ENCODE data around the gene SLC7A4.
A peak's percentile ranks its signal among the peaks of the same experiment; 100 is the strongest.
"Not testable (repeated sequence)": the region's sequence is repeated elsewhere in the genome, so short reads cannot be mapped to it uniquely, and the experiment has no call there.

Gene SLC7A4

DNA sequence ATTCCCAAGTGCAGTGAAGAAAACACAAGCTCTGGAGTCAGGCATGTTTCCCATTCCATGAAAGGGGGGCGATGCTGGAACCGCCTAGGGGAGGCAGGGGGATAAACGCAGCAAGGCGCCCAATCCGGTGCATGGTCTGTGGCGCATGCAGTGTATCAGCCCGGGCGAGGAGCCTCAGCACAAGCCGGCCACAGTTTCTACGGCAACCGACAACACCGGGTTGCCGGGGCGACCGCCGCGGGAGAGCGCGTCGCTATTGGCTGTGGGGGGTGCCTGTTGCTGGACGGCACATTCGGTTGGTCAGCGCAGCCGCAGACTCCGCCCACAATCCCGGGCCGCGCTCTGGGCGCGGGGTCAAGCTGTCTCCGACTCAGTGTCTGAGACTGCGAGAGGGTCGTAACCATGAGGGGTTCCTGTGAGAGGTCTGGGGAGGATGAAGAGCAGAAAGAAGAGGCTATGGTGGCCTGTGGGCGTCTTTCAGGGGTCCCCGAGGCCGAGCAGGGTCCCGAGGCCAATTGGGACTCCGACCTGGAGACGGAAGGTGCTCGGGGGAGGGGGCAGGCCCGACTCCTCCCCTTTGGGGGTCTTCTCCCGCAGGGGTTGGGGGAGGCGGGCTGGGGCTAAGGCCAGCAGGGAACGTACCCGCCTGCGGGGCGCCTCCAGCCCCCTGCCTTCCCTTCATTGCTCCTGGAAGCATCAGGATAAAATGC lies 13.4 kb upstream of the SLC7A4 start, which contains the start of gene LRRC74B:
LRRC74B (plus strand) TSS at position 362 of the 710 bp plus-strand sequence; CDS start at position 403, 41 bp downstream.
- H3K9me3 ChIP-seq (ENCODE audit: low read length) = no peaks in the 10 kb centered on the region
- H3K27ac ChIP-seq (ENCODE audit: low read depth, low read length) = no peak within 1 kb of the TSS
- no peaks in the 10 kb centered on the region for H3K36me3 ChIP-seq (ENCODE audit: insufficient read depth, low read length)
- H3K4me3 ChIP-seq (ENCODE audit: low read depth in 1 of 2, low read length in 2 of 2) = peak within 1 kb of the TSS; percentile 60 to 66
- no peaks in the 10 kb centered on the region for H3K27me3 ChIP-seq (ENCODE audit: control insufficient read depth in 1 of 2, insufficient read depth in 2 of 2, low read length in 2 of 2)
- no peak within 1 kb of the TSS for H3K9ac ChIP-seq (ENCODE audit: low read length)
- H3K4me1 ChIP-seq (ENCODE audit: insufficient read depth, low read length) = peaks cover 8% of the 10 kb centered on the region

DNA sequence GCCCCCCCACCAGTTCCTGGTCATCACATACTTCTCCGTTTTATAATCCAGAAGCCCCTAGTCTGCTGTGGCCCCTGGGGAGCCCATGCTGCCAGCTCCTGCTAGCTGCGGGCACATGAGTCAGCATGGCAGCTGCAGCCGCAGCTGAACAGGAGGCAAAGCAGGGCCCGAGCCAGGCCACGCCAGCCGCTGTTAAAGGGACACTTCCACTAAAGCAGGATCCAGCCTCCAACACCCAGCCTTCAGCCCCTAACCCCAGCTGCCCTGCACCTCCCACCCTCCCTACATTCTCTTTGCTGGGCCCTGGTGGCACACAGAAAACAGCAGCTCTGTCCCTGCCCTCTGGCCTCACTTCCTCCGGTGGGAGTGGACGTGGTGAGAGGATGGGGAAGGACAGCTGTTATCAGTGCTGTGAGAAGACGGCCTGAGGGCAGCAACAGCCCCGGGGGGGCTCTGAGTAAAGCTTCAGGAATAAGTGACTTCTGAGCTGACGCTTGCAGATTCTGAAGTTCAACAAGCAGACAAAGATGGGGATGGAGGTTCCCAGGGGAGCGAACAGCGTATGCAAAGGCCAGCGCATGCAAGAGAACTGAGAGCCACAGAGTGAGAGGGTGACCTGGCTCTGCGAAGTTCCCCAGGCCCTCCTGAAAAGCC lies 12.7 kb upstream of the SLC7A4 start:
- no peaks in the 10 kb centered on the region for H3K9me3 ChIP-seq (ENCODE audit: low read length)
- H3K9ac ChIP-seq (ENCODE audit: low read length) = no peak overlapping the region
- no peaks in the 10 kb centered on the region for H3K36me3 ChIP-seq (ENCODE audit: insufficient read depth, low read length)
- H3K4me3 ChIP-seq (ENCODE audit: low read depth in 1 of 2, low read length in 2 of 2) = peak overlapping the region in 1 of 2 donors; percentile 66
- H3K27ac ChIP-seq (ENCODE audit: low read depth, low read length) = no peak overlapping the region
- no peaks in the 10 kb centered on the region for H3K27me3 ChIP-seq (ENCODE audit: control insufficient read depth in 1 of 2, insufficient read depth in 2 of 2, low read length in 2 of 2)
- H3K4me1 ChIP-seq (ENCODE audit: insufficient read depth, low read length) = peaks cover 8% of the 10 kb centered on the region

- Histone ChIP-seq H3K4me3 (ENCODE audit: low read depth in 1 of 2, low read length in 2 of 2) (no peak overlapping the region), H3K4me1 (ENCODE audit: insufficient read depth, low read length) (peaks cover 8% of the 10 kb centered on the region), H3K27ac (ENCODE audit: low read depth, low read length) (no peak overlapping the region), H3K27me3 (ENCODE audit: control insufficient read depth in 1 of 2, insufficient read depth in 2 of 2, low read length in 2 of 2) (no peaks in the 10 kb centered on the region), H3K9me3 (ENCODE audit: low read length) (no peaks in the 10 kb centered on the region), H3K36me3 (ENCODE audit: insufficient read depth, low read length) (no peaks in the 10 kb centered on the region), H3K9ac (ENCODE audit: low read length) (no peak overlapping the region)
These were observed 11.6 kb upstream of the SLC7A4 start for GRCh38 chr22:21043860-21044535.

DNA sequence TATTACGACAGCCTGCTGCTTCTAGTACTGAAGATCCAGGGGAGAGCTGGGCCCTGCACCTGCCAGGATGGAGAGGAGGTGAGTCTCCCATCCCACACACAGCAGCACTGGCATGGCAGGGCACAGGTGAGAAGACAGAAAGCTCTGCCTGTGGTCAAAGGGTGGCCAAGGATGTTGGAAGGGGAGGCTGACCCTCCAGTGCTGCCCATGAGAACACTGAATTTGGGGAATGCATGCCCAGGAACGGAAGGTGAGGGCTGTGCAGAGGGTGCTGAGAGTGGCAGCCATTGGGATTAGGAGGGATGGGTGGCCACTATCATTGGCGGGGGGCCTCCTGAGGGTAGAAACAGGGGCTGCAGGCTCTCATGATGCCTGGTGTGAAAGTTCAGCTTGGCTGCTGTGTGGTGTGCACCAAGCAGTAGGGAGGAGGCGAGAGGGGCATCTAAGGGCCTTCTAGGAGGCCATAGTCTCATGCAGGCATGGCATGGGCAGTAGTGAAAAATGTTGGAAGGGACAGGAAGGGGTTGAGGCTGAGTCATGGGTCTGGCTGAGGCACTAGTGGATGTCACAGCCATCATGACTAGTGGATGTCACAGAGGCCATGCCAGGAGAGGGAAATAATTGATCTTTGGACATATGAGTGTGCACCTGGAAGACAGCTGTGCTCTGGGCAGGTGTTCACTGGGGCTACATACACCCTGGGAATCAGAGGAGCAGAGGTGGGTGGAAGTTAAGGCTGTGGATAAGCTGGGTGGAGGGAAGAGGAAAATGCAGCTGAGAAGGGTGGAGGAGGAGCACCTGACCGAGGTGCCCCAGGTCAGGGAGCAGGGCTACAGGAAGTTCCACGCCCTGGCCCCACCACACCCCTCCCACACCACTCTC lies 10.9 kb upstream of the SLC7A4 start:
- H3K4me3 ChIP-seq (ENCODE audit: low read depth in 1 of 2, low read length in 2 of 2) = no peak overlapping the region
- no peaks in the 10 kb centered on the region for H3K36me3 ChIP-seq (ENCODE audit: insufficient read depth, low read length)
- H3K4me1 ChIP-seq (ENCODE audit: insufficient read depth, low read length) = peaks cover 8% of the 10 kb centered on the region
- H3K9me3 ChIP-seq (ENCODE audit: low read length) = no peaks in the 10 kb centered on the region
- no peak overlapping the region for H3K27ac ChIP-seq (ENCODE audit: low read depth, low read length)
- H3K9ac ChIP-seq (ENCODE audit: low read length) = no peak overlapping the region
- no peaks in the 10 kb centered on the region for H3K27me3 ChIP-seq (ENCODE audit: control insufficient read depth in 1 of 2, insufficient read depth in 2 of 2, low read length in 2 of 2)

DNA sequence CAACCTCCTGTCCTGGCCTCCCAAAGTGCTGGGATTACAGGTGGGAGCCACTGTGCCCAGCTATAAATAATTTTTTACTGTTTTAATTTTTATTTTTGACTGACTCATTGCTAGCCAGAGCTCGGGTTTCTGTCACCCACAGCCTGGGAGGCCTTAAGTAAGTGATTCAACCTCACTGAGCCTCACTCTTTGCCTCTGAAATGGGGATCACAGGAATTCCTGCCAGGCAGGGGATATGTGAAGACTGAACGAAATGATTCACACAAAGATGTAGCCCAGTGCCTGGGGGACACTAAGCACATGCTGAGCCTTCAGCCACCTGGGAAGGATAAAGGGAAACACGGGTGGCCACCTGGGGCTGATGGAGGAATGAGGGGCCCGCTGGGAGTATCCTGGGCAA lies 9.6 kb upstream of the SLC7A4 start:
- no peaks in the 10 kb centered on the region for H3K27me3 ChIP-seq (ENCODE audit: control insufficient read depth in 1 of 2, insufficient read depth in 2 of 2, low read length in 2 of 2)
- H3K27ac ChIP-seq (ENCODE audit: low read depth, low read length) = no peak overlapping the region
- no peaks in the 10 kb centered on the region for H3K36me3 ChIP-seq (ENCODE audit: insufficient read depth, low read length)
- no peak overlapping the region for H3K9ac ChIP-seq (ENCODE audit: low read length)
- H3K4me3 ChIP-seq (ENCODE audit: low read depth in 1 of 2, low read length in 2 of 2) = no peak overlapping the region
- H3K4me1 ChIP-seq (ENCODE audit: insufficient read depth, low read length) = peaks cover 8% of the 10 kb centered on the region
- H3K9me3 ChIP-seq (ENCODE audit: low read length) = no peaks in the 10 kb centered on the region

GRCh38 chr22:21039158-21039557 lies 6.8 kb upstream of the SLC7A4 start:
- not testable (repeated sequence) for H3K36me3 ChIP-seq (ENCODE audit: insufficient read depth, low read length); H3K9ac ChIP-seq (ENCODE audit: low read length); H3K4me3 ChIP-seq (ENCODE audit: low read depth in 1 of 2, low read length in 2 of 2); H3K9me3 ChIP-seq (ENCODE audit: low read length); H3K27me3 ChIP-seq (ENCODE audit: control insufficient read depth in 1 of 2, insufficient read depth in 2 of 2, low read length in 2 of 2); H3K4me1 ChIP-seq (ENCODE audit: insufficient read depth, low read length); H3K27ac ChIP-seq (ENCODE audit: low read depth, low read length)

GRCh38 chr22:21038405-21038804 lies 6.0 kb upstream of the SLC7A4 start:
- Histone ChIP-seq H3K27me3 (ENCODE audit: control insufficient read depth in 1 of 2, insufficient read depth in 2 of 2, low read length in 2 of 2) (no peaks in the 10 kb centered on the region), H3K36me3 (ENCODE audit: insufficient read depth, low read length) (no peaks in the 10 kb centered on the region), H3K9me3 (ENCODE audit: low read length) (no peaks in the 10 kb centered on the region), H3K4me3 (ENCODE audit: low read depth in 1 of 2, low read length in 2 of 2) (no peak overlapping the region), H3K9ac (ENCODE audit: low read length) (no peak overlapping the region), H3K4me1 (ENCODE audit: insufficient read depth, low read length) (no peaks in the 10 kb centered on the region), H3K27ac (ENCODE audit: low read depth, low read length) (no peak overlapping the region)

GRCh38 chr22:21034989-21035388 lies 2.6 kb upstream of the SLC7A4 start:
- Histone ChIP-seq H3K4me3 (ENCODE audit: low read depth in 1 of 2, low read length in 2 of 2) (no peak overlapping the region), H3K36me3 (ENCODE audit: insufficient read depth, low read length) (no peaks in the 10 kb centered on the region), H3K9ac (ENCODE audit: low read length) (no peak overlapping the region), H3K27ac (ENCODE audit: low read depth, low read length) (no peak overlapping the region), H3K4me1 (ENCODE audit: insufficient read depth, low read length) (no peaks in the 10 kb centered on the region), H3K27me3 (ENCODE audit: control insufficient read depth in 1 of 2, insufficient read depth in 2 of 2, low read length in 2 of 2) (peaks cover 5 to 28% of the 10 kb centered on the region in 2 donors), H3K9me3 (ENCODE audit: low read length) (no peaks in the 10 kb centered on the region)

- Histone ChIP-seq H3K9me3 (ENCODE audit: low read length) (no peaks in the 10 kb centered on the region), H3K4me1 (ENCODE audit: insufficient read depth, low read length) (no peaks in the 10 kb centered on the region)
These were observed 1.5 kb upstream of the SLC7A4 start for GRCh38 chr22:21033895-21034294.

DNA sequence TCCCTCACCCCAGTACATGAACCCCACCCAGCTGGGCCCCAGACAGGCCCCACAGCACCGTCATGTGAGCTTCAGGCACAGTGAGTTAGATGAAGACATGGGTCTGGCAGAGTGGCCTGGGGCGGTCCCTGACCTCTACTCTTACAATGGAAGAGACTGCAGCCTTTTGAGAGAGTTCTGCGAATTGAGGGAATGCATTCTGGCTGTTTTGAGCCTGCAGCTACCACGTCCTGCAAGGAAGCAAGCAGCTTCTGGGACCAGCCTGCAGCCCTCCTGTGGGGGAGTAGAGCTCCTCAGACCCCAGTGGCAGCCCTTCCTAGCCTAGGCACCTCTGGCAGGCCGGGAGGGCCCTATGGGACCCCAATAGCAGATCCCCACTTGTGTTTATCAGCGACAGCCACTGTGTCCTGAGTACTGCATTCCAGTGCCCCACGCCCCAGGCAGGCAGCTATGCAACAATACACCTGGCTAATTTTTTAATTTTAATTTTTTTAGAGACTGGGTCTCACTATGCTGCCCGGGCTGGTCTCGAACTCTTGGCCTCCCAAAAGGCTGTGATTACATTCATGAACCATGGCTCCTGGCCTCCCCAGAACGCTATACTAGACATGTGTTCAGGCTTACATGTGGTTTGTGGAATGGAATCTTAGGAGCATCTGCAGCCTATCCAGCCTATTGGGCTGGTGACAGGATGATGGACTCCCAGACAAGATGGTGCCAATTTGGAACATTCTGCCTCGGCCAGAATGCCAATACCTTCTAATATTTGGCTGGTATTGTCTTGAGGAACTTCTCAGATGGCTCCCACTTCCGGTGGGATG lies 717 bp upstream of the SLC7A4 start:
- Histone ChIP-seq H3K36me3 (ENCODE audit: insufficient read depth, low read length) (no peaks in the 10 kb centered on the region), H3K4me1 (ENCODE audit: insufficient read depth, low read length) (no peaks in the 10 kb centered on the region), H3K27ac (ENCODE audit: low read depth, low read length) (no peak overlapping the region), H3K9ac (ENCODE audit: low read length) (no peak overlapping the region), H3K27me3 (ENCODE audit: control insufficient read depth in 1 of 2, insufficient read depth in 2 of 2, low read length in 2 of 2) (peaks cover 5 to 38% of the 10 kb centered on the region in 2 donors), H3K9me3 (ENCODE audit: low read length) (no peaks in the 10 kb centered on the region), H3K4me3 (ENCODE audit: low read depth in 1 of 2, low read length in 2 of 2) (no peak overlapping the region)

More at GRCh38 chr22:21033895-21034294, 1.5 kb upstream of the SLC7A4 start:
- H3K27me3 ChIP-seq (ENCODE audit: control insufficient read depth in 1 of 2, insufficient read depth in 2 of 2, low read length in 2 of 2) = peaks cover 5 to 31% of the 10 kb centered on the region in 2 donors
- no peaks in the 10 kb centered on the region for H3K36me3 ChIP-seq (ENCODE audit: insufficient read depth, low read length)
- H3K4me3 ChIP-seq (ENCODE audit: low read depth in 1 of 2, low read length in 2 of 2) = no peak overlapping the region
- H3K9ac ChIP-seq (ENCODE audit: low read length) = no peak overlapping the region
- no peak overlapping the region for H3K27ac ChIP-seq (ENCODE audit: low read depth, low read length)

Data from muscle layer of colon (tissue), 2 donors.